Upper lobe of left lung (tissue), 6 donors: ENCODE results near the gene CACUL1. TPM values are rescaled to one million over a fixed set of nuclear protein-coding genes. Genes with fewer than 3 reads are reported as not detected.
A peak's percentile ranks its signal among the peaks of the same experiment; 100 is the strongest.

Experiments
- ATAC-seq, 2 donors: fragments of 200-7000 bp; cut with Tn5 transposase; one replicate each; pipeline ENCODE4 v1.9.1; 2022; ENCODE audit warnings: mild to moderate bottlenecking in 2 of 2, moderate library complexity in 2 of 2; ENCODE audit not compliant: low FRiP score in 2 of 2
- DNase-seq, 2 donors: peaks; one replicate each; pipeline ENCODE4 v3.0.0-alpha.2; 2019 to 2020
- H3K27ac ChIP-seq, 4 donors: fragments of 200-600 bp; sonication (generic); one replicate each; pipeline ENCODE4 v1.5.1; 2016 to 2019
- H3K27me3 ChIP-seq, 4 donors: fragments of 200-600 bp; sonication (generic); one replicate each; pipeline ENCODE4 v1.5.1; 2017 to 2019
- H3K36me3 ChIP-seq, 4 donors: fragments of 200-600 bp; sonication (generic); one replicate each; pipeline ENCODE4 v1.5.1; 2016 to 2019
- H3K4me1 ChIP-seq, 4 donors: fragments of 200-600 bp; sonication (generic); one replicate each; pipeline ENCODE4 v1.5.1; 2018 to 2019
- H3K4me3 ChIP-seq, 4 donors: fragments of 200-600 bp; sonication (generic); one replicate each; pipeline ENCODE4 v1.5.1; 2017 to 2019; ENCODE audit warnings: mild to moderate bottlenecking in 2 of 4, moderate library complexity in 1 of 4
- H3K9me3 ChIP-seq, 4 donors: fragments of 200-600 bp; sonication (generic); one replicate each; pipeline ENCODE4 v1.5.1; 2018 to 2019
- CTCF ChIP-seq, 6 experiments: fragments of 450-650 bp in 4 of 6; fragments of 200-600 bp in 2 of 6; sonication (generic) in 2 of 6; IDR thresholded peaks; one replicate each; pipeline ENCODE4 v1.5.1; 2016 to 2019; ENCODE audit warnings: antibody characterized with exemption in 6 of 6
- EP300 ChIP-seq, 4 donors: sonication (generic); formaldehyde crosslinking; IDR thresholded peaks; one replicate each; pipeline ENCODE4 v1.5.1; 2017; ENCODE audit warnings: antibody characterized with exemption in 4 of 4, control low read depth in 2 of 4
- POLR2A ChIP-seq, 4 donors: fragments of 450-650 bp; IDR thresholded peaks; one replicate each; pipeline ENCODE4 v1.5.1; 2016 to 2017; ENCODE audit warnings: antibody characterized with exemption in 4 of 4, mild to moderate bottlenecking in 2 of 4
- POLR2AphosphoS5 ChIP-seq, 2 donors: sonication (generic); formaldehyde crosslinking; IDR thresholded peaks; one replicate each; pipeline ENCODE4 v1.5.1; 2017; ENCODE audit warnings: antibody characterized with exemption in 2 of 2
- WGBS, 2 donors: methylation state at CpG; one replicate each; pipeline ENCODE4 v1.1.5; 2017 to 2018; 5-methylcytosine and 5-hydroxymethylcytosine counted together
- total RNA-seq, 6 donors: library from RNA; depleted of rRNA in 4 of 6; stranded (reverse); fragments of >200 nt in 4 of 6; gene quantifications; one replicate each; pipeline versions ENCODE4 v1.1.0 to v1.2.1, GENCODE V29; 2016 to 2021
- donor health status: DM: no; HTN: no; CAD: no; lungs with moderate emphysema.
- donor health status: DM: no; HTN: yes; CAD: no; lungs with severe emphysema.

CACUL1 gene
- total RNA-seq, 6 donors from 2014 or later: 23.3 to 44.0 (median 38.2) TPM

DNA sequence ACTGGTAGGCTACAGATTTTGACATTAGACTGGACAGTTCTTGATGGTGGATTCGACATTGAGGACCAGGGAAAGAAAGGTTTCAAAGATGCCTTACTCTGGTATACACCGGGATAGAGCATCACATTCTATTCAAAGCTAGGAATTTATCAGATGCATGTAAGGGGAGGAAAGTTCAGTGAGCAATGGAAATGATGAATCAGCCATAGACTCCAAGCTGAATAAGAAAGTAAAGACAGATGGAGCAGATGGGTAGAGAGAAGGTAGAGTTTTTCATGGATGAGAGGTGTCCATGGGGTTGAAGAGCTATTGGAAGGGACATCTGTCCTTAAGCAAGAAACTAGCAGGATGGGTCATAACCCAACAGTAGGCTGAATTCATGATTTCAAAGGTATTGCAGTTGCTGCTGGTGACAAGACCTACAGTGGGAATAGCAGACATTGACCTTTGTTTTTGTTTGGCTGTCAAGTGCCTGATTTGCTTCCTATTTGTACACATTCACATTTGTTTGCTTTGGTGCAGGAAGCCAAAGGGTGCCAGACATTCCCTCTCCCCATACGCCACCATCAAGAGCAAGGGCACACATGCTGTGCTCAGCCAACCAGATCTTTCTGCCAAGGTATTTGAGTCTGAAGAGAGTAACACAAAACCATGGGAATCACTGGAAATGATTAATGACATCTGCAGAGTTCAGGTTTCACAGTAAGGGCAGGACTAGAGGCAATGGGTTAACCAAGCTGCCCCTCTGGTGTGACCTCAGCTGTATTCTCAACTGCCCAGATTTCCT lies 8.6 kb upstream of the CACUL1 start:
- Histone ChIP-seq H3K4me1 (no peaks in the 10 kb centered on the region), H3K27me3 (no peaks in the 10 kb centered on the region), H3K36me3 (no peaks in the 10 kb centered on the region), H3K27ac (no peak overlapping the region), H3K4me3 (no peak overlapping the region), H3K9me3 (no peaks in the 10 kb centered on the region)
- DNase-seq (no peak), ATAC-seq (no peak)
- 87% methylated on average over 3 of the region's 3 CpGs for WGBS, 2 donors
- TF ChIP-seq EP300 (IDR thresholded peaks at IDR 0.05): no peak
- no peak for TF ChIP-seq CTCF (IDR thresholded peaks at IDR 0.05)
- TF ChIP-seq POLR2AphosphoS5 (IDR thresholded peaks at IDR 0.05): no peak
- TF ChIP-seq POLR2A (IDR thresholded peaks at IDR 0.05): no peak

DNA sequence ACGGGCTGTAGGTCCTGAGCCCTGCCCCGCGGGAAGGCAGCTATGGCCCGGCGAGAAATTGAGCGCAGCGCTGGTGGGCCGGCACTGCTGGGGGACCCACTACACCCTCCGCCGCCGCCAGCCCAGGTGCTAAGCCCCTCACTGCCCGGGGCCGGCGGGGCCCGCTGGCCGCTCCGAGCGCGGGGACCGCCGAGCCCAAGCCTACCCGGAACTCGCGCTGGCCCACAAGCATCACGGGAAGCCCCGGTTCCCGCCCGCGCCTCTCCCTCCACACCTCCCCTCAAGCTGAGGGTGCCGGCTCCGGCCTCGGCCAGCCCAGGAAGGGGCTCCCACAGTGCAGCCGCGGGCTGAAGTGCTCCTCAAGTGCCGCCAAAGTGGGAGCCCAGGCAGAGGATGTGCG lies 5.5 kb upstream of the CACUL1 start:
- ATAC-seq (no peak), DNase-seq (peak in 1 of 2 donors; percentile 80)
- no peak overlapping the region for H3K4me3 ChIP-seq
- no peaks in the 10 kb centered on the region for H3K9me3 ChIP-seq
- no peaks in the 10 kb centered on the region for H3K27me3 ChIP-seq
- TF ChIP-seq CTCF (IDR thresholded peaks at IDR 0.05): no peak
- no peak for TF ChIP-seq POLR2A (IDR thresholded peaks at IDR 0.05)
- no peak for TF ChIP-seq EP300 (IDR thresholded peaks at IDR 0.05)
- no peak for TF ChIP-seq POLR2AphosphoS5 (IDR thresholded peaks at IDR 0.05)
- no peak overlapping the region for H3K27ac ChIP-seq
- peaks cover 5 to 9% (median 6%) of the 10 kb centered on the region in 4 donors for H3K4me1 ChIP-seq
- 94 to 97% methylated on average over 25 to 36 of the region's 36 CpGs for WGBS, 2 donors
- no peaks in the 10 kb centered on the region for H3K36me3 ChIP-seq

- 52 to 58% methylated on average over 1 of the region's 1 CpG for WGBS, 2 donors
Observed at GRCh38 chr10:118758449-118758848, 3.7 kb upstream of the CACUL1 start.

GRCh38 chr10:118754229-118754555 lies 578 bp downstream of the CACUL1 start:
- peaks cover 18 to 35% (median 26%) of the 10 kb centered on the region in 4 donors for H3K4me1 ChIP-seq
- peak overlapping the region; percentile 91 to 96 (median 93) for H3K27ac ChIP-seq
- H3K27me3 ChIP-seq: no peaks in the 10 kb centered on the region
- no peaks in the 10 kb centered on the region for H3K9me3 ChIP-seq
- 1 to 3% methylated on average over 17 to 21 of the region's 22 CpGs for WGBS, 2 donors
- ATAC-seq (peak in 1 of 2 donors; percentile 34), DNase-seq (peak in 1 of 2 donors; percentile 90)
- no peak for TF ChIP-seq POLR2AphosphoS5 (IDR thresholded peaks at IDR 0.05)
- no peak for TF ChIP-seq POLR2A (IDR thresholded peaks at IDR 0.05)
- TF ChIP-seq CTCF (IDR thresholded peaks at IDR 0.05): no peak
- TF ChIP-seq EP300 (IDR thresholded peaks at IDR 0.05): no peak
- H3K4me3 ChIP-seq: peak overlapping the region; percentile 75 to 99 (median 92)
- no peaks in the 10 kb centered on the region for H3K36me3 ChIP-seq

More at GRCh38 chr10:118758449-118758848, 3.7 kb upstream of the CACUL1 start:
- Histone ChIP-seq H3K9me3 (no peaks in the 10 kb centered on the region), H3K27me3 (no peaks in the 10 kb centered on the region), H3K36me3 (no peaks in the 10 kb centered on the region), H3K27ac (no peak overlapping the region), H3K4me1 (peaks cover 8 to 15% (median 10%) of the 10 kb centered on the region in 4 donors), H3K4me3 (no peak overlapping the region)
- no peak for ATAC-seq
- TF ChIP-seq POLR2A (IDR thresholded peaks at IDR 0.05) (no peak), POLR2AphosphoS5 (IDR thresholded peaks at IDR 0.05) (no peak), EP300 (IDR thresholded peaks at IDR 0.05) (no peak), CTCF (IDR thresholded peaks at IDR 0.05) (no peak)
- no peak for DNase-seq
